Measurements from ENCODE around the gene TPX2. TPM values are rescaled to one million over a fixed set of nuclear protein-coding genes. Genes with fewer than 3 reads are reported as not detected.
"Not testable (repeated sequence)": the region's sequence is repeated elsewhere in the genome, so short reads cannot be mapped to it uniquely, and the experiment has no call there.

Gene TPX2
- total RNA-seq, 1 donor from 2014 or later = 126 TPM

DNA sequence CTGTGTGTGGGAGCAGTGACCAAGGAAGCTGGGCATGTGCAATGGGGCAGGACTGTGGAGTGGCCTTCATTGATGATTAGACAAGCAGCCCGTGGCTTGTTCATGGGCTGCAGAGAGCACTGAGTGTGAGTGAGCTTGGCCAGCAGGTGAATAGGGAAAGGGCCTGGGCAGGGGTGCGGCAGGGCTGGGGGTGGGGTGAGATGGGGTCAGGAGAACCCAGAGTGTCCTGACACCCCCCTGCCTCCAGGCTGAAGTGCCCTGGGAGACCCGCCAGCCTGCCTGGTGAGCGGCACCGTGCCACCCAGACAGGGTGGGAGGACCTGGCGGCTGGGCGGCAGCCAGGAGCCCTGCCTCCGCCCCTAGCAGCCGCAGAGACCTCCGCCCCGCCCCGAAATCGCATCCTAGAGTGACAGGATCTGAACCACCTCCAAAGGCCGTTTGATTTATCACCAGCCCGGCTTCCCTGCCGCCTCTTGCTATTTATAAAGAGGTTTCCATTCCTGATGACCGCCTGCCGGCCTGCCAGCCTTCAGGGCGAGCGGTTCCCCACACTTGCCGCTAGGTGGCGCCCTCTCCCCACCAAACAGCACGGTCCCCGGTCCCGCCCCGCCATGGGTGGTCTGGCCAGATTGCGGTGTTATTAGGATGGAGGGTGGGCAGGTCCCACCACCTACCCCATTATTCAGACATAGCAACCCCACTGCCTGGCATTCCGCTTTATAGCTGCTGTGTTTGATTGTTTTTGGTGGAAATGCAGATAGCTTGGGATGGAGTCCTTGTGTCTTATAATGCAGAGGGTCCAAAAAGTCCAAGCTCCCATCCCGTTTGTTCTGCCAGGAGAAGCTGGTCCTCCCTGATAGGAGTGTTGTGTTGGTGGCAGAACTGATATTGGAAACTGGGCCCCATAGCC is 83.6 kb downstream of the TPX2 start:
- DNase-seq (ENCODE audit: low read depth) = no peak
- peak overlapping the region; percentile 42 for H3K4me3 ChIP-seq (ENCODE audit: low read depth, low read length)

DNA sequence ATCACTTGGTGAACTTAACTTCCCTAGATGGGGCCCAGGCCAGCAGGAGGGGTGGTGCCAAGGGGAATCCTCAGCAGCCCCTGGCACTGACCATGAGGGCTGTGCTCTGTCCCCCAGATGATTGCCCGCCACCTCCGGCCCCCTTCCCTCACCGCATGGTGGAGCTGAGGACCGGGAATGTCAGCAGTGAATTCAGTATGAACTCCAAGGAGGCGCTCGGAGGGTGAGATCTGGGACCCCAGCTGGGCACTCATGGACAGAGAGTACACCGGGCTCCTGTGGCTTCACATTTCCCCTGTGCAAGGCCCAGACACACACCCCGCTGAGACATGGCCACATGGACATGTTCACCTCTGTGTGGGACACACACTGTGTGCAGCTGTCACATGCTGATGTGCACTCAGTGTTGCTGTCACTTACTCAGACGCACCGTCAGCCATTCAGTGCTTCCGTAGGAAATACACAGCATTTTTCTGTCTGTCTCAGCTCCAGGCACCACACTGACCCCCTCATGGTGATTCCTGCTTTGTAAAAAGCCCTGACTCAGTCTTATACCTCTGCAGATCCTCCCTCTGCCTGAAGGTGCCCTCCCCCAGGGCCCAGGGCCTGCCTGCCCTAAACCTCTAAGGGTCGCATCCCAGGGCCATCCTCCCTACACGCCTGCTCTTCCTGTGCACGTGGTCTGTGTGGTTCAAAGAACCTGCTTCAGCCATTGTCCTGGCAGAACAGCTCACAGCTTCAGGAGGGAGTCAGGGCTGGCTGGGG is 84.5 kb downstream of the TPX2 start:
- no peak overlapping the region for H3K4me3 ChIP-seq (ENCODE audit: low read depth, low read length)
- TF ChIP-seq, protein P1, sequence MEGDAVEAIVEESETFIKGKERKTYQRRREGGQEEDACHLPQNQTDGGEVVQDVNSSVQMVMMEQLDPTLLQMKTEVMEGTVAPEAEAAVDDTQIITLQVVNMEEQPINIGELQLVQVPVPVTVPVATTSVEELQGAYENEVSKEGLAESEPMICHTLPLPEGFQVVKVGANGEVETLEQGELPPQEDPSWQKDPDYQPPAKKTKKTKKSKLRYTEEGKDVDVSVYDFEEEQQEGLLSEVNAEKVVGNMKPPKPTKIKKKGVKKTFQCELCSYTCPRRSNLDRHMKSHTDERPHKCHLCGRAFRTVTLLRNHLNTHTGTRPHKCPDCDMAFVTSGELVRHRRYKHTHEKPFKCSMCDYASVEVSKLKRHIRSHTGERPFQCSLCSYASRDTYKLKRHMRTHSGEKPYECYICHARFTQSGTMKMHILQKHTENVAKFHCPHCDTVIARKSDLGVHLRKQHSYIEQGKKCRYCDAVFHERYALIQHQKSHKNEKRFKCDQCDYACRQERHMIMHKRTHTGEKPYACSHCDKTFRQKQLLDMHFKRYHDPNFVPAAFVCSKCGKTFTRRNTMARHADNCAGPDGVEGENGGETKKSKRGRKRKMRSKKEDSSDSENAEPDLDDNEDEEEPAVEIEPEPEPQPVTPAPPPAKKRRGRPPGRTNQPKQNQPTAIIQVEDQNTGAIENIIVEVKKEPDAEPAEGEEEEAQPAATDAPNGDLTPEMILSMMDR (conservative IDR thresholded peaks at IDR 0.05; ENCODE audit: low read depth, low read length) = no peak
- no peak for DNase-seq (ENCODE audit: low read depth)

More for the DNA sequence above, 83.6 kb downstream of the TPX2 start:
- TF ChIP-seq, protein P1 (conservative IDR thresholded peaks at IDR 0.05; ENCODE audit: low read depth, low read length) = peak; percentile 97

DNA sequence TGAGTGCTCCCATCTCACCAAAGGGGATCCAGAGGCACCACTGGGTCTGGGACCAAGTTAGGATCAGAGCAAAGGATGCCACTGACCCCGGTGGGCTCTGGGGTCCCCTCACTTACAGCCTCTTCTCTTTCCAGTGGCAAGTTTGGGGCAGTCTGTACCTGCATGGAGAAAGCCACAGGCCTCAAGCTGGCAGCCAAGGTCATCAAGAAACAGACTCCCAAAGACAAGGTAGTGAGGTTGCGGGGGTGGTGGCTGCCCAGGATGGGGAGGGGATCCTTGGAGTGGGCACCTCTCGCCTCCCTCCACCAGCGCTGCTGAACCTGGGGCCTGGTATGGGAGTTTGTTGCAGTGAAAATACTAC is 85.0 kb downstream of the TPX2 start:
- TF ChIP-seq, protein P1 (conservative IDR thresholded peaks at IDR 0.05; ENCODE audit: low read depth, low read length) = no peak
- no peak for DNase-seq (ENCODE audit: low read depth)
- H3K4me3 ChIP-seq (ENCODE audit: low read depth, low read length) = no peak overlapping the region

DNA sequence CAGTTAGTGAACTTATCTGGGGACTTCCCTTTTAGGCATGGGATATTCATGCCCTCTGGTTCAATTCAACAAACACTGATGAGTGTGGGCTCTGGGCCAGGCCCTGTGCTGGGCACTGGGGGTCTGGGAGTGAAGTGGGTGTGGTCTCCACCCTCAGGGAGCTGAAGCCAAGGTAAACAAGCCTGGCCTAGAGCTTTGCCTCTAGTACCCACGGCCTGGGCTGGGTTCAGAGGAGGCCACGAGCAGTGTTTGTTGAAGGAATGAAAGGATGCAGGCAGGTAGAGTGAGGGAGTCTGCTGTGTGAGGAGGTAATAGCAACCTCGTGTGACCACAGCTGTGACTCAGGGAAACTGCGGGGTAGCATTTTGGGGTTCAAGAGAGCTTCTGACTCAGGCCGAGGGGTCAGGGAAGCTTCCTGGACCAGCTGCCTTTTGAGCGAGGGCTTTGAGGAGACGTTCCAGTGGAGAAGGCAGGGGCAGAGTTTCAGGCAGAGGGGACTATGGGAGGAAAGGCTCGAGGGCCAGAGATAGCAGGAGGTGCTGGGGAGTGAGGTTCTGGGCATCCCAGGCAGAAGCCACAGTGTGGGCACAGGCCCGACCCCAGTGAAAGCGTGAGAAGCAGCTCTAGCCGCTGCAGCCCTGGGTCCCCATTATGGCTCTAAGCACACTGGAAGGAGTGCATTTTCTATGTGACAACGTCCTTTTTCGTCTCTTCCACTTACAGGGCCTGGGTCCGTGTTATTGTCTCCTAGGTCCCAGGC is 85.6 kb downstream of the TPX2 start:
- no peak overlapping the region for H3K4me3 ChIP-seq (ENCODE audit: low read depth, low read length)
- TF ChIP-seq, protein P1 (conservative IDR thresholded peaks at IDR 0.05; ENCODE audit: low read depth, low read length) = no peak
- no peak for DNase-seq (ENCODE audit: low read depth)

DNA sequence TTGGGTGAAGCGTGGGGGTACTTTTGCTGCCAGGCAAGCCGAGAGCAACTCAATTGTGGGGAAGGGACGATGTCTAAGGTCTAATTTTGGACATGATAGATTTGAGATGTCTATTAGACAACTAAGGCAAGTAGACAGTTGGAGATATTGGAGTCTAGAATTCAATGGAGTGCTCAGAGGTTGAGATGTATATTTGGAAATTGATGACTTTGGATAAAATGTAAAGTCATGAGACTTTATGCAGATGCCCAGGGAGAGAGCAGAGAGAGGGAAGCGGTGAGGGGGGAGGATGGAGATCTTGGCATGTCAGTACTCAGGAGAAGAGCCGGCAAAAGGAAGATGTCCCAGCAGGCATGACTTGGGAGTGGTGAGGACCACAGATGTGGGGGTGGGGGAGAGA is 87.0 kb downstream of the TPX2 start:
- no peak overlapping the region for H3K4me3 ChIP-seq (ENCODE audit: low read depth, low read length)
- no peak for DNase-seq (ENCODE audit: low read depth)
- TF ChIP-seq, protein P1 (conservative IDR thresholded peaks at IDR 0.05; ENCODE audit: low read depth, low read length) = no peak

DNA sequence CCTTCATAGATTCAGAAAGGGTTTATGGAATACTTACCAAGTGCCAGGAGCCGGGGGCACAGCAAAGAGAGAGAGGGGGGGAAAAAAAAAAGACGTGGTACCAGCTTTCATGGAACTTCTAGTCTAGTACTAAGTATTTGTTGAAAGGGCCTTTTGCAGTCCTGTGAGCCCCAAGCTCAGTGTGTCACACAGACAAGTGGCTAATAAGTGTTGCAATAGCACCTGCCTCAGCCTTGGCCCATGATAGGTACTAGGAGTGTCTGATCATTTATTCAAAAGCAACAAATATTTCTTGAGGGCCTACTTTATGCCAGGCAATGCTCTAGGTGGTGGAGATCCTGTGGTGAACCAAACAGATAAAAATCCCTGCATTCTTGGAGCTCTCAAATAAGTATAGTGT is 88.0 kb downstream of the TPX2 start:
- TF ChIP-seq, protein P1 (conservative IDR thresholded peaks at IDR 0.05; ENCODE audit: low read depth, low read length) = no peak
- no peak overlapping the region for H3K4me3 ChIP-seq (ENCODE audit: low read depth, low read length)
- DNase-seq (ENCODE audit: low read depth) = no peak

DNA sequence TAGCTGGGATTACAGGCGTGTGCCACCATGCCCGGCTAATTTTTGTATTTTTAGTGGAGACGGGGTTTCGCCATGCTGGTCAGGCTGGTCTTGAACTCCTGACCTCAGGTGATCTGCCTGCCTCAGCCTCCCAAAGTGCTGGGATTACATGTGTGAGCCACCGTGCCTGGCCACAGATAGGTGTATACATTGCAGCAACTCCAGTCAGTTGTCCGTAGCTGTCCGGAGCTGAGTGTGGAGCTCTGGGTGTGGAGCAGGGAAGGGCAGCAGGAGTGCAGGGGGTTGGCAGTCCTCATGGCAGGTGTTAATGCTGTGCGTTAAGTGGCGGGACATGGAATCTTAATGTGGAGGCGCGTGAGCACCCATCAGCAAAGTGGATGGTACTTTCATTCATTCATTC is 88.9 kb downstream of the TPX2 start:
- DNase-seq (ENCODE audit: low read depth); H3K4me3 ChIP-seq (ENCODE audit: low read depth, low read length): not testable (repeated sequence)
